HepG2 (cell line): ENCODE results near the gene SIT1. TPM values are rescaled to one million over a fixed set of nuclear protein-coding genes. Genes with fewer than 3 reads are reported as not detected.

Source experiments
- ARNTL ChIP-seq: sonication (generic); formaldehyde crosslinking; IDR thresholded peaks from 2 replicates; pipeline ENCODE4 v1.4.0; 2020; ENCODE audit warnings: mild to moderate bottlenecking, missing genetic modification reagents
- ATF7 ChIP-seq, 2 experiments: fragments of 450-650 bp in 1 of 2; sonication (generic) in 1 of 2; formaldehyde crosslinking in 1 of 2; IDR thresholded peaks; 2 replicates each; pipeline versions ENCODE4 v1.4.0 to v1.6.1; 2016 to 2020; ENCODE audit warnings: antibody characterized with exemption in 1 of 2, mild to moderate bottlenecking in 1 of 2, missing genetic modification reagents in 1 of 2
- GATAD2A ChIP-seq: IDR thresholded peaks from 2 replicates; pipeline ENCODE4 v1.6.1; 2016
- KDM6A ChIP-seq: IDR thresholded peaks from 2 replicates; pipeline ENCODE4 v1.6.1; 2016; ENCODE audit warnings: low read depth
- MATR3 ChIP-seq: sonication (generic); formaldehyde crosslinking; IDR thresholded peaks from 2 replicates; pipeline ENCODE4 v1.4.0; 2020; ENCODE audit warnings: missing genetic modification reagents
- NR2F6 ChIP-seq, 2 experiments: IDR thresholded peaks; 2 replicates each; pipeline ENCODE4 v1.6.1; 2016; ENCODE audit warnings: antibody characterized with exemption in 1 of 2, mild to moderate bottlenecking in 1 of 2
- PHF20 ChIP-seq: sonication (generic); formaldehyde crosslinking; IDR thresholded peaks from 2 replicates; pipeline ENCODE4 v1.5.0; 2020; ENCODE audit warnings: mild to moderate bottlenecking, missing genetic modification reagents
- PTBP1 ChIP-seq: fragments of 200-400 bp; formaldehyde crosslinking; IDR thresholded peaks from 2 replicates; pipeline ENCODE4 v1.6.1; 2018; ENCODE audit warnings: low read length, low read depth; ENCODE audit not compliant: poor library complexity, severe bottlenecking
- RBM39 ChIP-seq: fragments of 200-400 bp; formaldehyde crosslinking; IDR thresholded peaks from one replicate; pipeline ENCODE4 v1.6.1; 2018; ENCODE audit warnings: antibody characterized with exemption, mild to moderate bottlenecking, low read depth, low read length; ENCODE audit not compliant: poor library complexity, severe bottlenecking
- SIN3A ChIP-seq: IDR thresholded peaks from 2 replicates; pipeline ENCODE4 v1.6.1; 2011; ENCODE audit warnings: low read depth, mild to moderate bottlenecking, control low read depth, low read length, borderline replicate concordance
- ZNF180 ChIP-seq: sonication (generic); formaldehyde crosslinking; IDR thresholded peaks from 2 replicates; pipeline ENCODE4 v1.4.0; 2020; ENCODE audit warnings: low read depth, missing genetic modification reagents, borderline replicate concordance
- ZNF7 ChIP-seq: IDR thresholded peaks from 2 replicates; pipeline ENCODE4 v1.6.1; 2016; ENCODE audit warnings: missing biosample characterization, missing genetic modification reagents
- ZNF709 ChIP-seq: sonication (generic); formaldehyde crosslinking; IDR thresholded peaks from 2 replicates; pipeline ENCODE4 v1.5.0; 2020; ENCODE audit warnings: mild to moderate bottlenecking, missing genetic modification reagents
- polyA plus RNA-seq, 8 experiments: library from polyadenylated mRNA; depleted of rRNA in 3 of 8; stranded (reverse) in 7 of 8; unstranded in 1 of 8; fragments of >200 nt; fragmentation: Illumina TruSeq in 4 of 8; extraction: Trizol in 4 of 8; gene quantifications; 2 replicates each; pipeline versions ENCODE4 v1.2.1 to v1.2.3, GENCODE V29; 2011 to 2016; ENCODE audit warnings: low read depth in 4 of 8, missing spikeins in 1 of 8, mixed read lengths in 1 of 8; ENCODE audit not compliant: insufficient read depth in 1 of 8
- total RNA-seq, 5 experiments: library from RNA; depleted of rRNA; stranded (reverse); fragments of >200 nt; fragmentation: Illumina TruSeq; extraction: Trizol; gene quantifications; 2 replicates each; pipeline ENCODE4 v1.2.3, GENCODE V29; 2016; ENCODE audit warnings: low read depth in 1 of 5
- TF ChIP-seq, protein P1 (sequence below): sonication (generic); formaldehyde crosslinking; IDR thresholded peaks from 2 replicates; pipeline ENCODE4 v1.4.0; 2020; ENCODE audit warnings: low read depth, missing genetic modification reagents
- TF ChIP-seq, protein P2 (sequence below): sonication (generic); formaldehyde crosslinking; IDR thresholded peaks from 2 replicates; pipeline ENCODE4 v1.4.0; 2020; ENCODE audit warnings: missing genetic modification reagents
- TF ChIP-seq, protein P3 (sequence below): sonication (generic); formaldehyde crosslinking; IDR thresholded peaks from 2 replicates; pipeline ENCODE4 v1.4.0; 2020; ENCODE audit warnings: missing genetic modification reagents
- TF ChIP-seq, protein P4 (sequence below): sonication (generic); formaldehyde crosslinking; IDR thresholded peaks from 2 replicates; pipeline ENCODE4 v1.5.1; 2020; ENCODE audit warnings: missing genetic modification reagents, mild to moderate bottlenecking, borderline replicate concordance

SIT1 gene
- total and polyA plus RNA-seq, 2 of the 13 experiments (the other 11 are each of a cell fraction or from before 2014, with no cell fraction given) = 0.09 to 6.7 TPM

DNA sequence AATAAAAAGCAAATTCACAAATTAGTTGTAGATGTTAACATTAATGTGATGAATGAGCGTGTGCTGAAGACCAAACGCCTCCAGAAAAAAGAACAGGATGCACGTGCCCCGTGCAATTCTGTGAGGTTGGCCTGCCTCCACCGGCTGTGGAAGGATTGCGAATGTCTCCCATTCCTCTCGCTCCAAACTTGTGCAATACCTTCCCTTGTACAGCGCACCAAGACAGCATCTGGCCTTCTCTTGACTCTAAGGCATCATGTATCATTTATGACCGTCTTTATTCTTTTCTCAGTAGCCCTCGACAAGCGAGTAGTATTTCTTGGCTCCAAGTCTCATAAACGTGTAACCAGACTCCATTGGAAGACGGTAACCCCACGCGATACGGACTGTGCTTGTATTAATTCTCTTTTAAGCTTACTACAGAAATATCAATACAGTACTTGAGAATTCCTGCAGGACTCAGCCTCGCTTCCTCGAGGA is 47.2 kb downstream of the SIT1 start (continued):
- TF ChIP-seq, protein P1, sequence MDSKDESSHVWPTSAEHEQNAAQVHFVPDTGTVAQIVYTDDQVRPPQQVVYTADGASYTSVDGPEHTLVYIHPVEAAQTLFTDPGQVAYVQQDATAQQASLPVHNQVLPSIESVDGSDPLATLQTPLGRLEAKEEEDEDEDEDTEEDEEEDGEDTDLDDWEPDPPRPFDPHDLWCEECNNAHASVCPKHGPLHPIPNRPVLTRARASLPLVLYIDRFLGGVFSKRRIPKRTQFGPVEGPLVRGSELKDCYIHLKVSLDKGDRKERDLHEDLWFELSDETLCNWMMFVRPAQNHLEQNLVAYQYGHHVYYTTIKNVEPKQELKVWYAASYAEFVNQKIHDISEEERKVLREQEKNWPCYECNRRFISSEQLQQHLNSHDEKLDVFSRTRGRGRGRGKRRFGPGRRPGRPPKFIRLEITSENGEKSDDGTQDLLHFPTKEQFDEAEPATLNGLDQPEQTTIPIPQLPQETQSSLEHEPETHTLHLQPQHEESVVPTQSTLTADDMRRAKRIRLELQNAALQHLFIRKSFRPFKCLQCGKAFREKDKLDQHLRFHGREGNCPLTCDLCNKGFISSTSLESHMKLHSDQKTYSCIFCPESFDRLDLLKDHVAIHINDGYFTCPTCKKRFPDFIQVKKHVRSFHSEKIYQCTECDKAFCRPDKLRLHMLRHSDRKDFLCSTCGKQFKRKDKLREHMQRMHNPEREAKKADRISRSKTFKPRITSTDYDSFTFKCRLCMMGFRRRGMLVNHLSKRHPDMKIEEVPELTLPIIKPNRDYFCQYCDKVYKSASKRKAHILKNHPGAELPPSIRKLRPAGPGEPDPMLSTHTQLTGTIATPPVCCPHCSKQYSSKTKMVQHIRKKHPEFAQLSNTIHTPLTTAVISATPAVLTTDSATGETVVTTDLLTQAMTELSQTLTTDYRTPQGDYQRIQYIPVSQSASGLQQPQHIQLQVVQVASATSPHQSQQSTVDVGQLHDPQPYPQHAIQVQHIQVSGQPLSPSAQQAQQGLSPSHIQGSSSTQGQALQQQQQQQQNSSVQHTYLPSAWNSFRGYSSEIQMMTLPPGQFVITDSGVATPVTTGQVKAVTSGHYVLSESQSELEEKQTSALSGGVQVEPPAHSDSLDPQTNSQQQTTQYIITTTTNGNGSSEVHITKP (CRISPR knock-in tag) = no peak
- TF ChIP-seq PHF20 = no peak
- TF ChIP-seq ATF7 (IDR thresholded peaks at IDR 0.05) = no peak
- no peak for TF ChIP-seq ATF7 (CRISPR knock-in tag; IDR thresholded peaks at IDR 0.05)
- TF ChIP-seq, protein P2, sequence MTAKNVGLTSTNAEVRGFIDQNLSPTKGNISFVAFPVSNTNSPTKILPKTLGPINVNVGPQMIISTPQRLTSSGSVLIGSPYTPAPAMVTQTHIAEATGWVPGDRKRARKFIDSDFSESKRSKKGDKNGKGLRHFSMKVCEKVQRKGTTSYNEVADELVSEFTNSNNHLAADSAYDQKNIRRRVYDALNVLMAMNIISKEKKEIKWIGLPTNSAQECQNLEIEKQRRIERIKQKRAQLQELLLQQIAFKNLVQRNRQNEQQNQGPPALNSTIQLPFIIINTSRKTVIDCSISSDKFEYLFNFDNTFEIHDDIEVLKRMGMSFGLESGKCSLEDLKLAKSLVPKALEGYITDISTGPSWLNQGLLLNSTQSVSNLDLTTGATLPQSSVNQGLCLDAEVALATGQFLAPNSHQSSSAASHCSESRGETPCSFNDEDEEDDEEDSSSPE (CRISPR knock-in tag) = no peak; the same call in 1 of the 2 replicates
- TF ChIP-seq SIN3A = no peak
- no peak for TF ChIP-seq GATAD2A (CRISPR knock-in tag)
- TF ChIP-seq, protein P3, sequence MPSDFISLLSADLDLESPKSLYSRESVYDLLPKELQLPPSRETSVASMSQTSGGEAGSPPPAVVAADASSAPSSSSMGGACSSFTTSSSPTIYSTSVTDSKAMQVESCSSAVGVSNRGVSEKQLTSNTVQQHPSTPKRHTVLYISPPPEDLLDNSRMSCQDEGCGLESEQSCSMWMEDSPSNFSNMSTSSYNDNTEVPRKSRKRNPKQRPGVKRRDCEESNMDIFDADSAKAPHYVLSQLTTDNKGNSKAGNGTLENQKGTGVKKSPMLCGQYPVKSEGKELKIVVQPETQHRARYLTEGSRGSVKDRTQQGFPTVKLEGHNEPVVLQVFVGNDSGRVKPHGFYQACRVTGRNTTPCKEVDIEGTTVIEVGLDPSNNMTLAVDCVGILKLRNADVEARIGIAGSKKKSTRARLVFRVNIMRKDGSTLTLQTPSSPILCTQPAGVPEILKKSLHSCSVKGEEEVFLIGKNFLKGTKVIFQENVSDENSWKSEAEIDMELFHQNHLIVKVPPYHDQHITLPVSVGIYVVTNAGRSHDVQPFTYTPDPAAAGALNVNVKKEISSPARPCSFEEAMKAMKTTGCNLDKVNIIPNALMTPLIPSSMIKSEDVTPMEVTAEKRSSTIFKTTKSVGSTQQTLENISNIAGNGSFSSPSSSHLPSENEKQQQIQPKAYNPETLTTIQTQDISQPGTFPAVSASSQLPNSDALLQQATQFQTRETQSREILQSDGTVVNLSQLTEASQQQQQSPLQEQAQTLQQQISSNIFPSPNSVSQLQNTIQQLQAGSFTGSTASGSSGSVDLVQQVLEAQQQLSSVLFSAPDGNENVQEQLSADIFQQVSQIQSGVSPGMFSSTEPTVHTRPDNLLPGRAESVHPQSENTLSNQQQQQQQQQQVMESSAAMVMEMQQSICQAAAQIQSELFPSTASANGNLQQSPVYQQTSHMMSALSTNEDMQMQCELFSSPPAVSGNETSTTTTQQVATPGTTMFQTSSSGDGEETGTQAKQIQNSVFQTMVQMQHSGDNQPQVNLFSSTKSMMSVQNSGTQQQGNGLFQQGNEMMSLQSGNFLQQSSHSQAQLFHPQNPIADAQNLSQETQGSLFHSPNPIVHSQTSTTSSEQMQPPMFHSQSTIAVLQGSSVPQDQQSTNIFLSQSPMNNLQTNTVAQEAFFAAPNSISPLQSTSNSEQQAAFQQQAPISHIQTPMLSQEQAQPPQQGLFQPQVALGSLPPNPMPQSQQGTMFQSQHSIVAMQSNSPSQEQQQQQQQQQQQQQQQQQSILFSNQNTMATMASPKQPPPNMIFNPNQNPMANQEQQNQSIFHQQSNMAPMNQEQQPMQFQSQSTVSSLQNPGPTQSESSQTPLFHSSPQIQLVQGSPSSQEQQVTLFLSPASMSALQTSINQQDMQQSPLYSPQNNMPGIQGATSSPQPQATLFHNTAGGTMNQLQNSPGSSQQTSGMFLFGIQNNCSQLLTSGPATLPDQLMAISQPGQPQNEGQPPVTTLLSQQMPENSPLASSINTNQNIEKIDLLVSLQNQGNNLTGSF (CRISPR knock-in tag) = no peak
- no peak for TF ChIP-seq MATR3 (CRISPR knock-in tag)
- TF ChIP-seq NR2F6 (IDR thresholded peaks at IDR 0.05) = no peak
- TF ChIP-seq NR2F6 (CRISPR knock-in tag; IDR thresholded peaks at IDR 0.05) = no peak
- TF ChIP-seq, protein P4, sequence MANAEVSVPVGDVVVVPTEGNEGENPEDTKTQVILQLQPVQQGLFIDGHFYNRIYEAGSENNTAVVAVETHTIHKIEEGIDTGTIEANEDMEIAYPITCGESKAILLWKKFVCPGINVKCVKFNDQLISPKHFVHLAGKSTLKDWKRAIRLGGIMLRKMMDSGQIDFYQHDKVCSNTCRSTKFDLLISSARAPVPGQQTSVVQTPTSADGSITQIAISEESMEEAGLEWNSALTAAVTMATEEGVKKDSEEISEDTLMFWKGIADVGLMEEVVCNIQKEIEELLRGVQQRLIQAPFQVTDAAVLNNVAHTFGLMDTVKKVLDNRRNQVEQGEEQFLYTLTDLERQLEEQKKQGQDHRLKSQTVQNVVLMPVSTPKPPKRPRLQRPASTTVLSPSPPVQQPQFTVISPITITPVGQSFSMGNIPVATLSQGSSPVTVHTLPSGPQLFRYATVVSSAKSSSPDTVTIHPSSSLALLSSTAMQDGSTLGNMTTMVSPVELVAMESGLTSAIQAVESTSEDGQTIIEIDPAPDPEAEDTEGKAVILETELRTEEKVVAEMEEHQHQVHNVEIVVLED = no peak
- no peak for TF ChIP-seq ARNTL (CRISPR knock-in tag)
- TF ChIP-seq RBM39 = no peak
- 0 out of 2 replicates have a peak, but pooled peaks have one; percentile 7 for TF ChIP-seq ZNF709 (CRISPR knock-in tag)
- TF ChIP-seq PTBP1 = no peak
- TF ChIP-seq ZNF180 (CRISPR knock-in tag) = no peak
- TF ChIP-seq ZNF7 (CRISPR knock-in tag) = no peak
- TF ChIP-seq KDM6A (CRISPR knock-in tag) = no peak
